Measurements from ENCODE around the gene MKX.

DNA sequence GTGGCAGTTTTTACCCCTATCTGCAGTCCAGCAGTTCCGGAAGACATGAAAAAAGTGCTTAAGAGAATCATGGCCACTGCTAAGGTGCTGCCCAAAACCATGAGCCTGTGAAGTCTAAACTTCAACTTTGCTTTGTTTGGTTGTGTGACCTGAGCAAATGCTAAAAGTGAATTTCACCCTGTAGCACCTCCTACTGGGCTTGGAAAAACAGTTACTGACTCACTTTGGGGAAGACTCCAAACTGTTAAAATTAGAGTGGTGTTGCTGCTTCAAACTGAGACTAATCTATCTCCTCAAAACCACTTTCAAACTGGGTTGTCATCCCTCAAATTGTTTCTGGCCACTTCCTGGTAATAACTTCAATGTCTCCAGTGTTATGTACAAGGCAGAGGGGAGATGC is 21.3 kb downstream of the MKX start:
- TF ChIP-seq YY1 (IDR thresholded peaks at IDR 0.05; ENCODE audit: insufficient read depth, insufficient read length) (no peak), SUZ12 (IDR thresholded peaks at IDR 0.05; ENCODE audit: extremely low read depth, insufficient read depth, insufficient read length) (no peak), ZNF274 (IDR thresholded peaks at IDR 0.05; ENCODE audit: low read depth, low read length) (no peak)

Data from NT2/D1 (cell line).